Right cardiac atrium (tissue), 5 donors: ENCODE data around the gene SDK1. TPM values are rescaled to one million over a fixed set of nuclear protein-coding genes. Genes with fewer than 3 reads are reported as not detected.
"Not testable (repeated sequence)": the region's sequence is repeated elsewhere in the genome, so short reads cannot be mapped to it uniquely, and the experiment has no call there.

Experiments
- ATAC-seq, 2 donors: fragments of 200-7000 bp; cut with Tn5 transposase; one replicate each; pipeline versions ENCODE4 v1.8.0 to v1.9.1; 2020; ENCODE audit warnings: moderate library complexity in 2 of 2, mild to moderate bottlenecking in 1 of 2
- DNase-seq, 3 donors: peaks; one replicate each; pipeline ENCODE4 v3.0.0-alpha.2; 2020
- H3K27ac ChIP-seq: one replicate; pipeline ENCODE4 v1.5.1; 2013; ENCODE audit warnings: mild to moderate bottlenecking, low read length, control low read depth, moderate library complexity
- H3K27me3 ChIP-seq: one replicate; pipeline ENCODE4 v1.6.1; 2013; ENCODE audit not compliant: control insufficient read depth, insufficient read depth
- H3K4me1 ChIP-seq: one replicate; pipeline ENCODE4 v1.6.1; 2013; ENCODE audit warnings: low read length; ENCODE audit not compliant: control insufficient read depth, insufficient read depth
- H3K4me3 ChIP-seq: one replicate; pipeline ENCODE4 v1.5.1; 2013; ENCODE audit warnings: low read length, control low read depth
- H3K9me3 ChIP-seq: one replicate; pipeline ENCODE4 v1.6.1; 2013; ENCODE audit warnings: low read length; ENCODE audit not compliant: control insufficient read depth
- WGBS: extraction: QIAGEN DNeasy Blood & Tissue Kit; methylation state at CpG from one replicate; pipeline ENCODE4 v1.1.7; 2013; 5-methylcytosine and 5-hydroxymethylcytosine counted together
- intact Hi-C, 4 donors: fragments of 100-400 bp; cut with DNase I; formaldehyde crosslinking; loops; one replicate each; pipeline versions ENCODE4 v1.11.0 to v1.14.0; 2022 to 2023
- polyA plus RNA-seq: library from polyadenylated mRNA; stranded (reverse); fragments of 200-250 nt; gene quantifications from one replicate; pipeline ENCODE4 v1.2.3, GENCODE V29; 2013
- total RNA-seq, 4 donors: library from RNA; stranded (reverse); fragmentation: NEBNext Ultra II Directional; extraction: Animal tissue kit (Norgen Biotek cat#: 25700); gene quantifications; one replicate each; pipeline ENCODE4 v1.2.1, GENCODE V29; 2021
- donor health status: healthy with polysubstance abuse.
- donor health status: DM: no; HTN: yes; CAD: no.
- donor health status: DM: no; HTN: no; CAD: no.
- donor health status: DM: no; HTN: yes; CAD: no; lungs with severe emphysema.
- donor health status: DM: yes; HTN: yes; CAD: no.

SDK1 gene
- total and polyA plus RNA-seq, 5 donors = 0.97 to 3.2 (median 2.4) TPM

DNA sequence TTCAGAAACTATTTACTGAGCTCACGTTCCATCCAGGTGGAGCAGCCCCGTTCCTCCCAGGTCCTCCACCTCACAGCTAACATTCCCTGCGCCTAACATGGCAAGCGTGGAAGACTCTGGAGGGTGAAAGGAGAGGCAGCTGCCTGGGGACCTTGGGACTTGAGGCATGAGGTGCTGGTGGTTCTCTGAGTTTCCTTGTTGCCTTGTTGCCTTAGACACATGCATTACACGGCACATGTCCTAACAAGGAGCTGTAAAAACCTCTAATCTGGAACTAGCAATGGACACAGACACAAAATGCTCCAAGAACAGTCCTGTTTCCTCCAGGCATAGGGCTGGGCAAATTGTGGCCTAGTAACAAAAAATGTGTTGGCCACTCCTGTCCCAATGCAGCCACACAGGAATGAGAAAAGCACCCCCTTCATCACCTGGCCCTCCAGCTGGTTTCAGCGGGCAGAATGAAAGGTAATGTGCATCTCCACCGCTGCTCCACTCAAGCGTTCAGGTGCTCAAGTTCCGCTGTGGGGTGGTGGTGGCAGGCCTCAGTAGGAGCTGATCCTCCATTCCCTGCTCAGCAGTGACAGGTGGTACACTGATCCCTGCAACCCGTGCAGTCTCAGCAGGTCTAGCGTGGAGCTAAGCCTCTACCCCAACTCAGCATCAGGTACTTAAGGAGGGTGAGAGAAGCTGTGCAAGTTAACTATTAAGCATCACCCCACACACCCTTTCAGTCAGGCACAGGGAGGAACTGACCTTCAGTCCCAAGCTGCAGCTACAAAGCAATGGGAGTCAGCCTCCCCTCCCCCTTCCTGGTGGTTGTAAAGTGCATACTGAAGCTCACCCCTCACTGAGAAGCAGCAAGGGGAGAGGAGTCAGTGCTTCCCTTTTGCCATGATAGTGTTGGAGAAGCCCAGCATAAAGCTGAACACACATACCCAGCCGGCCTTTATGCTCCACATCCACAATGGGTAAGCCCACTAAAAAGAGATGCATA lies 382.8 kb downstream of the SDK1 start:
- ATAC-seq (no peak), DNase-seq (no peak)
- Histone ChIP-seq H3K27me3 (no peaks in the 10 kb centered on the region), H3K4me3 (no peak overlapping the region), H3K4me1 (no peaks in the 10 kb centered on the region), H3K27ac (no peak overlapping the region), H3K9me3 (no peaks in the 10 kb centered on the region)
- WGBS = 77% methylated on average over 12 of the region's 12 CpGs
- intact Hi-C loops = no loop called here

- intact Hi-C loops = no loop called here
- 48% methylated on average over 2 of the region's 2 CpGs for WGBS
These were observed 387.0 kb downstream of the SDK1 start for GRCh38 chr7:3688071-3688470.

DNA sequence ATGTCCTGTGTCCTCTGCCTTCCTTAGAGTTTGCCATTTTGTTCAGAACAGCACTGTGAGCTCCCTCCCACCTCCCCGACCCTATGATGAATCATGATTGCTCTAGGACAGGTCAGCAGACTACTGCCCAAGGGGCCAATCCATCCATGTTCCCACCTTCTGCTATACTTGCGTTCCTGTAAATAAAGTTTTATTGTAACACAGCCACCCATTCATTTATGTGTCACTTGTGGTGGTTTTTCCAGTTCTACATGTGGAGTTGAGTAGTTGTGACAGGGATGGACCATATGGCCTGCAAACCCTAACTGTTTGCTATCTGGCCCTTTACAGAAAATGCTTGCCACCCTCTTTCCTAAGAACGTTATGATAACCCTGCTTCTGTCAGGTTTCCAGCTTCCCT lies 387.8 kb downstream of the SDK1 start:
- H3K9me3 ChIP-seq = no peaks in the 10 kb centered on the region
- ATAC-seq = no peak
- WGBS = 77% methylated on average over 3 of the region's 3 CpGs
- intact Hi-C loops = no loop called here
- DNase-seq = no peak
- no peak overlapping the region for H3K27ac ChIP-seq
- no peaks in the 10 kb centered on the region for H3K27me3 ChIP-seq
- H3K4me3 ChIP-seq = no peak overlapping the region
- H3K4me1 ChIP-seq = no peaks in the 10 kb centered on the region

More at GRCh38 chr7:3688071-3688470, 387.0 kb downstream of the SDK1 start:
- H3K27ac ChIP-seq = no peak overlapping the region
- no peaks in the 10 kb centered on the region for H3K4me1 ChIP-seq
- no peak overlapping the region for H3K4me3 ChIP-seq
- no peaks in the 10 kb centered on the region for H3K9me3 ChIP-seq
- DNase-seq (no peak), ATAC-seq (no peak)
- no peaks in the 10 kb centered on the region for H3K27me3 ChIP-seq

DNA sequence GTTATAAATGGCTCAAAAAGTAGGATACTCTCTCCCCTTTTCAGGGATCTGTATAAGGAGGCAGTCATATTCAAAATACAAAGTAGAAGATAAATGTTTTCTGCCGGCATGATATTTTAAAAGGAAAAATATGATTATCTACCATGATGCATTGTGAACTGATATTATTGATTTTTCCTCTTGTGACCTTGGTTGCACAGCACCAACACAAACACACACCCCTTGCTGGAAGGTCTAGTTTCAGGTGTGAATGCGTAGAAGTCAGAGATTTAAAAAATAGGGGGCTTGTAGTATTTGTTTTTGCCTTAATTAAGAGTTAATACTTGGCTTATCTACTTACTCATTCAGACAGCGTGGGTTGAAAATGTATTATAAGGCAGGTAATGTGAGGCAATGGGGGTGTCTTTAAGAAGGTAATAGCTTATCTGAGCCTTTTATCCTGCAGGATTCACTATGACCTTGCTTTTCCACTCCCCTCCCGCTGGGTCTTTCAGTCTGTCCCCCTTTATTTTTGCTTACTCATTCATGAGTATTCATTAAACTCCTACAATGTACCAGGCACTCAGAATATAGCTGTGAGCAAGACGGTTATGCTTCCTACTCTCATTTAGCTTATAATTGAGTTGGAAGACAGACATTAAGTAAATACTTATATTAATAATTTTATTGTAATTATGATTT lies 390.6 kb downstream of the SDK1 start:
- ATAC-seq = no peak
- H3K27ac ChIP-seq = no peak overlapping the region
- 83% methylated on average over 5 of the region's 5 CpGs for WGBS
- DNase-seq = no peak
- no peak overlapping the region for H3K4me3 ChIP-seq
- intact Hi-C loops = no loop called here
- no peaks in the 10 kb centered on the region for H3K4me1 ChIP-seq
- H3K9me3 ChIP-seq = no peaks in the 10 kb centered on the region
- no peaks in the 10 kb centered on the region for H3K27me3 ChIP-seq

DNA sequence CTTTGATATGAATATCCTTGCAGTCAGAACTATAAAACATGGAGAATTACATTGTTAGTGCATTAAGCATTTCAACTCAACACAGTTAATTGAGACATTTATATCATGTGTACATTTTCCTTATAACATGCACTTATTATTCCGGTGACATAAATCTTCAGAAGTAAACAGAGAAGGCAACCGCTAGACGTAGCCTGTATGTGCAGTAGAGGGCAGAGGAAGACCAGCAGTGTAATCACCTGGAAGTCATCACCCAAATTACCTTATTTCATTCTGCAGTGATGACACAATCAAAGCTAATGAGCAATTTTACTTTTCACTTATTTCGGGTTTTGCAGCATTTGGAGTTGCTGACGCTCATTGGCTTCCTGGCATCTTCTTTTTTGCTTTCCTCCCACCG lies 394.6 kb downstream of the SDK1 start:
- WGBS = 84% methylated on average over 6 of the region's 6 CpGs
- Histone ChIP-seq H3K4me1 (no peaks in the 10 kb centered on the region), H3K4me3 (no peak overlapping the region), H3K9me3 (no peaks in the 10 kb centered on the region), H3K27ac (no peak overlapping the region), H3K27me3 (no peaks in the 10 kb centered on the region)
- ATAC-seq (no peak), DNase-seq (no peak)
- intact Hi-C loops = no loop called here

DNA sequence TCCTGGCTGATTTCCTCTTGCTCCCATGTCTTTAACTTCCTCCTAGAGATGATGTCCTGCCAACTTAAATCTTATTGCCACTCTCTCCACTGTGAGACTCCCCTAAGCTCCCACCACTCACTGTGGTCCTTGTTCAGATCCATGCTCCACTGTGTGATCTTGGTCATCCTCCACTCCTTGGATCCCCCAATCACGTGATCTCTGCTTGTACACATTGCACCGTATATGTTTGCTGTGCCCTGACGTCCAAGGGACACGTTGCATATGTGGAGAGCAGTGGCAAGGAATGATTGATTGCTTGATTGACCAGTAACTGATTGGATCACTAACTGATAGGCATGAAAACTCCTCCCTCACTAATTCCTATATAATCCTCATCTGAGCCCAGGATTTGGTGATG lies 395.1 kb downstream of the SDK1 start:
- no peak for ATAC-seq
- WGBS = 86% methylated on average over 4 of the region's 4 CpGs
- Histone ChIP-seq H3K9me3 (no peaks in the 10 kb centered on the region), H3K4me1 (no peaks in the 10 kb centered on the region), H3K4me3 (no peak overlapping the region), H3K27ac (no peak overlapping the region), H3K27me3 (no peaks in the 10 kb centered on the region)
- DNase-seq = no peak
- intact Hi-C loops = no loop called here

DNA sequence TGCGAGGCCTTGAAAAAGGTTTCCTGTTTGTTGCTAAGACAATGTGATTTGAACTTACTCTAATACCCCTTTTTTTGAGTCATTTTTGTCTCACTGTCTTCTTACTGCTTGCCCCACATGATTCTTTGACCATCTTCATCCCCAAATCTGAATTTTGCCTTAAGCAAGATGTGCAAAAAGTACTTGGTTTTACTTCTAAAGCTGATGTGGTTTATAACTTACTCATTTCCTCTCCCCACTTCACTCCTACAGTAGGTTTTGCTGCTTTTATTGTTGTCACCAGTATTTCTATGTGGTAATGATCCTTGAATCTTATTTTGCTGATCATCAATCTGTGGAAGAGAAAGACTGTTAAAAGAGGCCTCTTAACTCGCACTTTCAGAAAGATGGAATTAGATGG lies 396.4 kb downstream of the SDK1 start:
- DNase-seq (no peak), ATAC-seq (no peak)
- WGBS = 95% methylated on average over 2 of the region's 2 CpGs
- Histone ChIP-seq H3K27ac (no peak overlapping the region), H3K9me3 (no peaks in the 10 kb centered on the region), H3K4me3 (no peak overlapping the region), H3K4me1 (no peaks in the 10 kb centered on the region), H3K27me3 (no peaks in the 10 kb centered on the region)
- intact Hi-C loops = no loop called here

- intact Hi-C loops = no loop called here
- H3K9me3 ChIP-seq = no peaks in the 10 kb centered on the region
- ATAC-seq (no peak), DNase-seq (no peak)
- H3K4me3 ChIP-seq = no peak overlapping the region
- no peaks in the 10 kb centered on the region for H3K4me1 ChIP-seq
- H3K27ac ChIP-seq = no peak overlapping the region
- H3K27me3 ChIP-seq = no peaks in the 10 kb centered on the region
- 98% methylated on average over 1 of the region's 1 CpG for WGBS
These were observed 404.2 kb downstream of the SDK1 start for GRCh38 chr7:3705258-3705657.

GRCh38 chr7:3706091-3706490 lies 405.0 kb downstream of the SDK1 start:
- H3K4me1 ChIP-seq, intact Hi-C loops, H3K4me3 ChIP-seq, H3K27ac ChIP-seq, H3K27me3 ChIP-seq, DNase-seq, ATAC-seq, H3K9me3 ChIP-seq: not testable (repeated sequence)
- WGBS = 92% methylated on average over 2 of the region's 2 CpGs

DNA sequence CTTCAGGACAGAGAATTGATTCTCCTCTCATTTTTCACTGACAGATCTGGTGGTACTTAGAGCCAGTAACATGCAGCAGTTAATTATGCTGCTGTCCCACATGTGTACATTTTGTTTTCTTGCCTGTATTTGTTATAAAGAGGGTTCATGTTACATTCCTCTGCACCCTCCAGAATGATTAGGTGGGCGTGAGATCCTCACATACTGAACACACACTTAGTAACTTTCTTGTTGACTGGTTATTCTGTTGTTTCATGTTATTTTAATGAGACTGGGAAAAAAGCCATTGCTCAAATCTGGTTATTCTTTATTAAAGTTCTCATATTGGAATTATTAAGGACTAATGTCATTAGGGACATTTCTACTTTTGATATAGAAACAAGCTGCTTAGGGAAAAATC lies 409.1 kb downstream of the SDK1 start:
- Histone ChIP-seq H3K27me3 (peaks cover 2% of the 10 kb centered on the region), H3K9me3 (no peaks in the 10 kb centered on the region), H3K27ac (no peak overlapping the region), H3K4me3 (no peak overlapping the region), H3K4me1 (no peaks in the 10 kb centered on the region)
- DNase-seq (no peak), ATAC-seq (no peak)
- intact Hi-C loops = no loop called here
- 74% methylated on average over 1 of the region's 1 CpG for WGBS

- ATAC-seq = no peak
- WGBS = 40% methylated on average over 5 of the region's 5 CpGs
These were observed 409.5 kb downstream of the SDK1 start for GRCh38 chr7:3710531-3710930.

More at GRCh38 chr7:3710531-3710930, 409.5 kb downstream of the SDK1 start:
- no peaks in the 10 kb centered on the region for H3K9me3 ChIP-seq
- intact Hi-C loops = no loop called here
- peaks cover 2% of the 10 kb centered on the region for H3K27me3 ChIP-seq
- H3K27ac ChIP-seq = no peak overlapping the region
- DNase-seq = no peak
- H3K4me1 ChIP-seq = no peaks in the 10 kb centered on the region
- H3K4me3 ChIP-seq = no peak overlapping the region
